NT2/D1 (cell line): ENCODE results near the gene PARG.
"Not testable (repeated sequence)": the region's sequence is repeated elsewhere in the genome, so short reads cannot be mapped to it uniquely, and the experiment has no call there.

Experiments
- DNase-seq: peaks from one replicate; pipeline ENCODE4 v3.0.0-alpha.2; 2011; ENCODE audit warnings: low read depth, low spot score
- H3K27me3 ChIP-seq: 2 replicates; pipeline ENCODE4 v1.6.0; 2011; ENCODE audit warnings: mild to moderate bottlenecking; ENCODE audit not compliant: insufficient read length, insufficient read depth
- H3K36me3 ChIP-seq: 2 replicates; pipeline ENCODE4 v1.6.1; 2011; ENCODE audit warnings: mild to moderate bottlenecking, low read length, mixed read lengths; ENCODE audit not compliant: insufficient read depth, insufficient read length
- H3K4me1 ChIP-seq: 2 replicates; pipeline ENCODE4 v1.5.1; 2011; ENCODE audit not compliant: insufficient read depth, insufficient read length
- H3K4me3 ChIP-seq: 2 replicates; pipeline ENCODE4 v1.5.1; 2011; ENCODE audit warnings: low read depth; ENCODE audit not compliant: insufficient read length
- H3K9ac ChIP-seq: 2 replicates; pipeline ENCODE4 v1.6.0; 2011; ENCODE audit warnings: low read depth; ENCODE audit not compliant: insufficient read length
- H3K9me3 ChIP-seq: 2 replicates; pipeline ENCODE4 v1.5.1; 2011; ENCODE audit warnings: mild to moderate bottlenecking, low read length; ENCODE audit not compliant: insufficient read depth

PARG gene

DNA sequence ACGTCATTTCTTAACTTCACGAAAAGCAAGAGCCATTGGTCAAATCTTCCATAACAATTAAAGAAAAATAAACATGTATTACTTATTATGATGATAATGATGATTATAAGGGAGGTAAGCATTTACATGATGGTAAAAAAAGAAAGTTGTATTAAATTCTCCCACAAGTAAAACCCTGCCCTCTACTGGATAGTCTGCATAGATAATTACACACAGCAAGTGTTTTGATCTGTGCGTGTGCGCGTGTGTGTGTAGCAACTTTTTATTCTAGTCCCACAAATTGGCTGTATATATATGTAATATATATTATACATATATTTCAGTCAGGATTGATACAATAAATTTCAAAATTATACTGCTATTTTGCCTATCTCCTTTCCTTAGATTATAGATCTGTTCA, 51.8 kb downstream of the PARG start:
- DNase-seq, H3K9ac ChIP-seq, H3K9me3 ChIP-seq, H3K4me1 ChIP-seq, H3K27me3 ChIP-seq, H3K36me3 ChIP-seq, H3K4me3 ChIP-seq: not testable (repeated sequence)

- not testable (repeated sequence) for H3K9me3 ChIP-seq, H3K9ac ChIP-seq, H3K4me3 ChIP-seq, H3K27me3 ChIP-seq, H3K4me1 ChIP-seq, H3K36me3 ChIP-seq, DNase-seq
Measured at GRCh38 chr10:49884739-49885331, 57.0 kb downstream of the PARG start.

DNA sequence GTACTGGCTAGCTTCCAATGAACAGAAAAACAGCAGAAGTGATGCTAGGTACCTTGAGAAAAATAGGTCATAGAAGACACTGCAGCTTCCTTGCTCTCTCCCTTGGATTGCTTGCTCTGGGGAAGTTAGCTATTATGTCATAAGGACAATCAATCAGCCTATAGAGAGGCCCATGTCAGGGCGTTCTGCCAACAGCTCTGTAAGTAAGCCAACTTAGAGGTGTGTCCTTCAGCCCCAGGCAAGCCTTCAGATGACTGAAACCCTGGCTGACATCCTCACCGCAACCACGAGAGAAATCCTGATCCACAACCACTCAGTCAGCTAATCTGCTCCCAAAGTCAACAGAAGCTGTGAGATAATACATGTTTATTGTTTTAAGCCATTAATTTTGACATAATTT, 58.0 kb downstream of the PARG start:
- not testable (repeated sequence) for DNase-seq, H3K9ac ChIP-seq, H3K4me1 ChIP-seq

GRCh38 chr10:49882327-49882726, 59.5 kb downstream of the PARG start:
- H3K9ac ChIP-seq, DNase-seq, H3K27me3 ChIP-seq, H3K36me3 ChIP-seq, H3K4me1 ChIP-seq, H3K4me3 ChIP-seq, H3K9me3 ChIP-seq: not testable (repeated sequence)

More for the DNA sequence above, 58.0 kb downstream of the PARG start:
- not testable (repeated sequence) for H3K9me3 ChIP-seq, H3K27me3 ChIP-seq, H3K36me3 ChIP-seq, H3K4me3 ChIP-seq

- DNase-seq, H3K27me3 ChIP-seq, H3K4me3 ChIP-seq, H3K9me3 ChIP-seq, H3K4me1 ChIP-seq, H3K9ac ChIP-seq, H3K36me3 ChIP-seq: not testable (repeated sequence)
Measured at GRCh38 chr10:49872740-49873139, 69.1 kb downstream of the PARG start.

DNA sequence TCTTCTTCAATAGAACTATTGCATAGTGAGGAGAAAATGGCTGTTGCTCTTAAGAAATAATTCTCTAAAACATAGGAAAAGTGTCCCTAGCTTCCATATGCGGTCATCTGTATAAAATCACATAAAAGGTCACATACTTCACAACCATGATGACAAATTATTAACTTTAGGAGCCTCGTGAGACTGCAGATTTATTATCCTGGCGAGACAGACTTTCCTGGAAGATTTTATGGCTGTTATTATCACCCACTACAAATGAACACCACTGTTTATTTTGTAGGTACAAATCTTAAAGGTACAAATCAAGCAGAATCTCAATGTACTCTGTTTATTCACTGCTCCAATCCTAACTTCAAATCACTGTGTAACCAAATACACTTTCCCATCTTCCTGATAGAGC, 70.4 kb downstream of the PARG start:
- not testable (repeated sequence) for H3K9me3 ChIP-seq, H3K9ac ChIP-seq, H3K4me1 ChIP-seq, H3K27me3 ChIP-seq, H3K4me3 ChIP-seq, H3K36me3 ChIP-seq, DNase-seq

- H3K9ac ChIP-seq, H3K4me1 ChIP-seq, H3K27me3 ChIP-seq, H3K9me3 ChIP-seq, H3K36me3 ChIP-seq, H3K4me3 ChIP-seq, DNase-seq: not testable (repeated sequence)
Measured at GRCh38 chr10:49859933-49860332, 81.9 kb downstream of the PARG start.

GRCh38 chr10:49858697-49859382, 83.0 kb downstream of the PARG start:
- H3K4me1 ChIP-seq, H3K27me3 ChIP-seq, H3K9ac ChIP-seq, DNase-seq, H3K4me3 ChIP-seq, H3K36me3 ChIP-seq, H3K9me3 ChIP-seq: not testable (repeated sequence)

DNA sequence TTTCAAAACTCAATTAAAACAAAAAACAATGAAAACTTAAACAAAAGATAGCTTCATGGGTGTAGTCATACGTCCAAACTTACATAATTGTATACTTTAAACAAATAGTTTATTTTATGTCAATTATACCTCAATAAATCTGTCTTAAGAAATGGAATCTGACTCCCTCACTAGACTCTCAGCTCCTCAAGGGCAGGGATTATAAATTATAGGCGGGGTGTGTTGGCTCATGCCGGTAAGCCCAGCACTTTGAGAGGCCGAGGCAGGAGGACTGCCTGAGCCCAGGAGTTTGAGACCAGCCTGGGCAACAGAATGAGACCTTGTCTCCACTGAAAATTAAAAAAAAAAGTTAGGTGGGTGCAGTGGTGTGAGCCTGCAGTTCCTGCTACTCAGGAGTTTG, 92.3 kb downstream of the PARG start:
- H3K4me1 ChIP-seq, DNase-seq, H3K9me3 ChIP-seq, H3K9ac ChIP-seq, H3K27me3 ChIP-seq, H3K36me3 ChIP-seq, H3K4me3 ChIP-seq: not testable (repeated sequence)
